ENCODE measurements around the gene FMO3. TPM values are rescaled to one million over a fixed set of nuclear protein-coding genes. Genes with fewer than 3 reads are reported as not detected.

Gene FMO3
- total RNA-seq = 0.98 TPM

- TF ChIP-seq POLR2A (IDR thresholded peaks at IDR 0.05) (no peak), POLR2AphosphoS5 (IDR thresholded peaks at IDR 0.05; ENCODE audit: insufficient read depth in 1 of 2, low read depth in 1 of 2) (no peak), CTCF (IDR thresholded peaks at IDR 0.05) (no peak)
- no peak for DNase-seq (ENCODE audit: extremely low spot score in 2 of 2)
- Histone ChIP-seq H3K9me3 (no peaks in the 10 kb centered on the region), H3K36me3 (no peaks in the 10 kb centered on the region), H3K4me3 (no peak within 1 kb of the TSS), H3K27ac (no peak within 1 kb of the TSS), H3K27me3 (no peaks in the 10 kb centered on the region), H3K4me1 (no peaks in the 10 kb centered on the region)
- intact Hi-C loops (cut with DNase I) = no loop called here
Measured at GRCh38 chr1:171090604-171091003, at the start of gene FMO3. FMO3 (plus strand) TSS chr1:171090905; CDS start chr1:171092659, 1,754 bp downstream.

- no peaks in the 10 kb centered on the region for H3K4me1 ChIP-seq
- H3K27ac ChIP-seq = no peak overlapping the region
- no peaks in the 10 kb centered on the region for H3K9me3 ChIP-seq
- H3K27me3 ChIP-seq = no peaks in the 10 kb centered on the region
- no peak for TF ChIP-seq POLR2A (IDR thresholded peaks at IDR 0.05)
- TF ChIP-seq POLR2AphosphoS5 (IDR thresholded peaks at IDR 0.05; ENCODE audit: insufficient read depth in 1 of 2, low read depth in 1 of 2) = no peak
- TF ChIP-seq CTCF (IDR thresholded peaks at IDR 0.05) = no peak
- no peak for DNase-seq (ENCODE audit: extremely low spot score in 2 of 2)
- H3K36me3 ChIP-seq = no peaks in the 10 kb centered on the region
- intact Hi-C loops (cut with DNase I) = no loop called here
- no peak overlapping the region for H3K4me3 ChIP-seq
Measured at GRCh38 chr1:171048014-171048413, 42.7 kb upstream of the FMO3 start.

DNA sequence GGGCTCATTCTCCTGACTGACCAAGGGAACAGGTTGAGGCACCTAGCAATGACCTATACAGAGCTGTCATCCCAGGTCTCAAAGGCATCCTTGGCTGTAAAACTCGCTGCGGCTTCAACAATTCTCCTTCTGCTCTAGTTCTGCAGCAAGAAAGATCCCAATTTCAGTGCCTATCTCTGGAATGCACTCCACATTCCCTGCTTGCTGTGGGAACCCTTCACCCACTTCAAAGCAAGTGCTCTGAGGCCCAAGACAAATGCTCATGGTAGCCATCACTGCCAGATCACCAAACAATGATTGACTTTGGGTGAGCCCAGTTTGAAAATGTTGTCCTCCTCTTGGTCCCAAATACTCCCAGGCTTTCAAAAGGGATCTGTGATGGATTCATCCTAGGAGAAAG lies 37.7 kb upstream of the FMO3 start:
- H3K27me3 ChIP-seq = no peaks in the 10 kb centered on the region
- no peaks in the 10 kb centered on the region for H3K4me1 ChIP-seq
- no peaks in the 10 kb centered on the region for H3K9me3 ChIP-seq
- intact Hi-C loops (cut with DNase I) = no loop called here
- no peak overlapping the region for H3K4me3 ChIP-seq
- no peak for DNase-seq (ENCODE audit: extremely low spot score in 2 of 2)
- H3K36me3 ChIP-seq = no peaks in the 10 kb centered on the region
- H3K27ac ChIP-seq = no peak overlapping the region
- TF ChIP-seq CTCF (IDR thresholded peaks at IDR 0.05) = no peak
- TF ChIP-seq POLR2AphosphoS5 (IDR thresholded peaks at IDR 0.05; ENCODE audit: insufficient read depth in 1 of 2, low read depth in 1 of 2) = no peak
- no peak for TF ChIP-seq POLR2A (IDR thresholded peaks at IDR 0.05)

GRCh38 chr1:171055966-171056643 lies 34.6 kb upstream of the FMO3 start:
- Histone ChIP-seq H3K4me3 (no peak overlapping the region), H3K36me3 (no peaks in the 10 kb centered on the region), H3K4me1 (no peaks in the 10 kb centered on the region), H3K27me3 (no peaks in the 10 kb centered on the region), H3K27ac (no peak overlapping the region), H3K9me3 (no peaks in the 10 kb centered on the region)
- no peak for DNase-seq (ENCODE audit: extremely low spot score in 2 of 2)
- no peak for TF ChIP-seq CTCF (IDR thresholded peaks at IDR 0.05)
- no peak for TF ChIP-seq POLR2AphosphoS5 (IDR thresholded peaks at IDR 0.05; ENCODE audit: insufficient read depth in 1 of 2, low read depth in 1 of 2)
- no peak for TF ChIP-seq POLR2A (IDR thresholded peaks at IDR 0.05)
- intact Hi-C loops (cut with DNase I) = no loop called here

DNA sequence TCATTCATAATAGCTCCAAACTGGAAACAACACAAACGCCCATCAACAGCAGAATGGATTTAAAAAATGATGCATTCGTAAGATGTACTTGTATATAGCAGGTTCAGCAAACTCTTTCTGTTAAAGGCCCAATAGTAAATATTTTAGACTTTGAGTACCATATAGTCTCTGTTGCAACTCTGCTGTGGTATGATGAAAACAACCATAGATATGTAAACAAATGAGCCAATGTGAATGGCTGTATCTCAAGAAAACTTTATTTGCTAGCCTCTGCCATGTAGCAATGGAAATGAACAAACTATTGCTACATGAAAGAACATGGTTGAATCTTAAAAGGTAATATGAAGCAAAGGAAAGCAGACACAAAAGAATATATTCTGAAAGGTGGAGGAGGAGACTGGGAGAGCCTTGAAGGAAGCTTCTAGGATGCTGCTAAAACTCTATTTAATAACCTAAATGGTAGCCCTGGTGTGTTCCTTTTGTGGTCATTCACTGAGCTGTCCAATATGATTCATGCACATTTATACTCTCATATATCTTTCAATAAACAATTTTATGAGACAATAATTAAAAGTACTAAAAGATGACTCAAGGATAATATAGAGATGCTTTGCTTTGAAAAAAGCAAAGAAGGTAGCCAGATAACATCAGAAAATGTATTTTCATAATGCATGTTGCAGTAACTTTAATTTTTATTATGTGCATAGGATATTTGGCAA lies 29.1 kb upstream of the FMO3 start:
- intact Hi-C loops (cut with DNase I) = no loop called here
- TF ChIP-seq POLR2AphosphoS5 (IDR thresholded peaks at IDR 0.05; ENCODE audit: insufficient read depth in 1 of 2, low read depth in 1 of 2) (no peak), CTCF (IDR thresholded peaks at IDR 0.05) (no peak), POLR2A (IDR thresholded peaks at IDR 0.05) (no peak)
- no peak for DNase-seq (ENCODE audit: extremely low spot score in 2 of 2)
- Histone ChIP-seq H3K36me3 (no peaks in the 10 kb centered on the region), H3K9me3 (no peaks in the 10 kb centered on the region), H3K27ac (no peak overlapping the region), H3K4me3 (no peak overlapping the region), H3K27me3 (no peaks in the 10 kb centered on the region), H3K4me1 (no peaks in the 10 kb centered on the region)

Measured in vagina (tissue), 2 donors.